Measurements from ENCODE around the gene DNAH12. TPM values are rescaled to one million over a fixed set of nuclear protein-coding genes. Genes with fewer than 3 reads are reported as not detected.
"Not testable (repeated sequence)": the region's sequence is repeated elsewhere in the genome, so short reads cannot be mapped to it uniquely, and the experiment has no call there.

DNAH12 gene
- polyA plus RNA-seq, 3 donors, result 0.03 TPM; not detected in 2

- H3K36me3 ChIP-seq (replicated peaks in 1 of 2; ENCODE audit: control insufficient read depth in 1 of 2, insufficient read depth in 2 of 2, low read length in 2 of 2), result no peaks in the 10 kb centered on the region
Measured at GRCh38 chr3:57370341-57370740, 173.8 kb downstream of the DNAH12 start.

GRCh38 chr3:57365089-57365488 is 179.1 kb downstream of the DNAH12 start:
- H3K4me1 Mint-ChIP-seq, result peaks cover 12% of the 10 kb centered on the region
- H3K27me3 Mint-ChIP-seq (ENCODE audit: low read depth in 3 of 3); H3K79me2 ChIP-seq (ENCODE audit: insufficient read depth, low read length); H3K27ac Mint-ChIP-seq; H3K4me3 ChIP-seq (replicated peaks in 1 of 3; ENCODE audit: low read depth in 2 of 3, low read length in 3 of 3); H3K9ac ChIP-seq (ENCODE audit: insufficient read depth, low read length, poor library complexity, severe bottlenecking); H3K4me1 ChIP-seq (ENCODE audit: control insufficient read depth in 1 of 2, insufficient read depth in 2 of 2, low read length in 2 of 2); H3K4me3 Mint-ChIP-seq; H3K9me3 ChIP-seq (replicated peaks in 1 of 2; ENCODE audit: control insufficient read depth in 1 of 2, insufficient read depth in 1 of 2, low read length in 2 of 2); H4K20me1 ChIP-seq (ENCODE audit: insufficient read depth, low read length); H3K9me3 Mint-ChIP-seq; DNase-seq; H3K27me3 ChIP-seq (ENCODE audit: control insufficient read depth in 2 of 2, insufficient read depth in 2 of 2, low read length in 2 of 2); H3K36me3 ChIP-seq (replicated peaks in 1 of 2; ENCODE audit: control insufficient read depth in 1 of 2, insufficient read depth in 2 of 2, low read length in 2 of 2); H3K27ac ChIP-seq (ENCODE audit: low read depth in 1 of 2, low read length in 2 of 2); H3K4me2 ChIP-seq (replicated peaks; ENCODE audit: extremely low read depth, low read length, poor library complexity, severe bottlenecking); intact Hi-C loops (cut with micrococcal nuclease); H2AFZ ChIP-seq (ENCODE audit: insufficient read depth, low read depth, low read length, poor library complexity, severe bottlenecking); H3K36me3 Mint-ChIP-seq: not testable (repeated sequence)
- WGBS (ENCODE audit: insufficient coverage), result no CpG with 5 or more reads among the region's 2 CpGs

More at GRCh38 chr3:57370341-57370740, 173.8 kb downstream of the DNAH12 start:
- Histone ChIP-seq H3K27me3 (ENCODE audit: control insufficient read depth in 2 of 2, insufficient read depth in 2 of 2, low read length in 2 of 2) (no peaks in the 10 kb centered on the region), H3K9ac (ENCODE audit: insufficient read depth, low read length, poor library complexity, severe bottlenecking) (no peak overlapping the region), H3K4me1 (ENCODE audit: control insufficient read depth in 1 of 2, insufficient read depth in 2 of 2, low read length in 2 of 2) (peaks cover 0 to 2% of the 10 kb centered on the region in 2 donors), H4K20me1 (ENCODE audit: insufficient read depth, low read length) (no peaks in the 10 kb centered on the region), H3K4me3 (replicated peaks in 1 of 3; ENCODE audit: low read depth in 2 of 3, low read length in 3 of 3) (no peak overlapping the region), H2AFZ (ENCODE audit: insufficient read depth, low read depth, low read length, poor library complexity, severe bottlenecking) (no peak overlapping the region), H3K9me3 (replicated peaks in 1 of 2; ENCODE audit: control insufficient read depth in 1 of 2, insufficient read depth in 1 of 2, low read length in 2 of 2) (peaks cover 0 to 5% of the 10 kb centered on the region in 2 donors), H3K4me2 (replicated peaks; ENCODE audit: extremely low read depth, low read length, poor library complexity, severe bottlenecking) (no peak overlapping the region), H3K79me2 (ENCODE audit: insufficient read depth, low read length) (no peaks in the 10 kb centered on the region), H3K27ac (ENCODE audit: low read depth in 1 of 2, low read length in 2 of 2) (no peak overlapping the region)
- TF ChIP-seq CTCF (IDR thresholded peaks at IDR 0.05), result no peak
- DNase-seq, result no peak
- no peaks in the 10 kb centered on the region for H3K27me3 Mint-ChIP-seq (ENCODE audit: low read depth in 3 of 3)
- peak overlapping the region in 1 of 7 donors; percentile 22 for H3K27ac Mint-ChIP-seq
- peaks cover 0 to 3% of the 10 kb centered on the region in 2 donors for H3K36me3 Mint-ChIP-seq
- H3K9me3 Mint-ChIP-seq, result peaks cover 0 to 12% (median 5%) of the 10 kb centered on the region in 7 donors
- WGBS (ENCODE audit: insufficient coverage), result no CpG with 5 or more reads among the region's 1 CpG
- H3K4me1 Mint-ChIP-seq, result peaks cover 17% of the 10 kb centered on the region
- H3K4me3 Mint-ChIP-seq, result no peak overlapping the region
- intact Hi-C loops (cut with micrococcal nuclease), result no loop called here

- H3K4me3 ChIP-seq (replicated peaks in 1 of 3; ENCODE audit: low read depth in 2 of 3, low read length in 3 of 3); H3K27ac ChIP-seq (ENCODE audit: low read depth in 1 of 2, low read length in 2 of 2); H3K4me2 ChIP-seq (replicated peaks; ENCODE audit: extremely low read depth, low read length, poor library complexity, severe bottlenecking); H4K20me1 ChIP-seq (ENCODE audit: insufficient read depth, low read length); H3K4me3 Mint-ChIP-seq; intact Hi-C loops (cut with micrococcal nuclease); H3K9ac ChIP-seq (ENCODE audit: insufficient read depth, low read length, poor library complexity, severe bottlenecking); H3K36me3 Mint-ChIP-seq; H3K27me3 Mint-ChIP-seq (ENCODE audit: low read depth in 3 of 3); H3K27ac Mint-ChIP-seq; H2AFZ ChIP-seq (ENCODE audit: insufficient read depth, low read depth, low read length, poor library complexity, severe bottlenecking); H3K27me3 ChIP-seq (ENCODE audit: control insufficient read depth in 2 of 2, insufficient read depth in 2 of 2, low read length in 2 of 2); H3K4me1 ChIP-seq (ENCODE audit: control insufficient read depth in 1 of 2, insufficient read depth in 2 of 2, low read length in 2 of 2); DNase-seq; H3K9me3 ChIP-seq (replicated peaks in 1 of 2; ENCODE audit: control insufficient read depth in 1 of 2, insufficient read depth in 1 of 2, low read length in 2 of 2); H3K36me3 ChIP-seq (replicated peaks in 1 of 2; ENCODE audit: control insufficient read depth in 1 of 2, insufficient read depth in 2 of 2, low read length in 2 of 2); H3K79me2 ChIP-seq (ENCODE audit: insufficient read depth, low read length); H3K9me3 Mint-ChIP-seq: not testable (repeated sequence)
- no CpG with 5 or more reads among the region's 1 CpG for WGBS (ENCODE audit: insufficient coverage)
- H3K4me1 Mint-ChIP-seq, result peaks cover 12% of the 10 kb centered on the region
Measured at GRCh38 chr3:57356275-57356674, 187.9 kb downstream of the DNAH12 start.

Measured in CD14-positive monocyte (primary cell).